HG03469 (cell line): ENCODE data around the gene CAMSAP3.

ENCODE experiments used
- ATAC-seq: cut with Tn5 transposase; IDR thresholded peaks from one replicate; pipeline ENCODE4 v1.9.1; 2021; ENCODE audit warnings: mild to moderate bottlenecking, moderate library complexity, moderate number of reproducible peaks; ENCODE audit not compliant: unreplicated experiment

Gene CAMSAP3, protein sequence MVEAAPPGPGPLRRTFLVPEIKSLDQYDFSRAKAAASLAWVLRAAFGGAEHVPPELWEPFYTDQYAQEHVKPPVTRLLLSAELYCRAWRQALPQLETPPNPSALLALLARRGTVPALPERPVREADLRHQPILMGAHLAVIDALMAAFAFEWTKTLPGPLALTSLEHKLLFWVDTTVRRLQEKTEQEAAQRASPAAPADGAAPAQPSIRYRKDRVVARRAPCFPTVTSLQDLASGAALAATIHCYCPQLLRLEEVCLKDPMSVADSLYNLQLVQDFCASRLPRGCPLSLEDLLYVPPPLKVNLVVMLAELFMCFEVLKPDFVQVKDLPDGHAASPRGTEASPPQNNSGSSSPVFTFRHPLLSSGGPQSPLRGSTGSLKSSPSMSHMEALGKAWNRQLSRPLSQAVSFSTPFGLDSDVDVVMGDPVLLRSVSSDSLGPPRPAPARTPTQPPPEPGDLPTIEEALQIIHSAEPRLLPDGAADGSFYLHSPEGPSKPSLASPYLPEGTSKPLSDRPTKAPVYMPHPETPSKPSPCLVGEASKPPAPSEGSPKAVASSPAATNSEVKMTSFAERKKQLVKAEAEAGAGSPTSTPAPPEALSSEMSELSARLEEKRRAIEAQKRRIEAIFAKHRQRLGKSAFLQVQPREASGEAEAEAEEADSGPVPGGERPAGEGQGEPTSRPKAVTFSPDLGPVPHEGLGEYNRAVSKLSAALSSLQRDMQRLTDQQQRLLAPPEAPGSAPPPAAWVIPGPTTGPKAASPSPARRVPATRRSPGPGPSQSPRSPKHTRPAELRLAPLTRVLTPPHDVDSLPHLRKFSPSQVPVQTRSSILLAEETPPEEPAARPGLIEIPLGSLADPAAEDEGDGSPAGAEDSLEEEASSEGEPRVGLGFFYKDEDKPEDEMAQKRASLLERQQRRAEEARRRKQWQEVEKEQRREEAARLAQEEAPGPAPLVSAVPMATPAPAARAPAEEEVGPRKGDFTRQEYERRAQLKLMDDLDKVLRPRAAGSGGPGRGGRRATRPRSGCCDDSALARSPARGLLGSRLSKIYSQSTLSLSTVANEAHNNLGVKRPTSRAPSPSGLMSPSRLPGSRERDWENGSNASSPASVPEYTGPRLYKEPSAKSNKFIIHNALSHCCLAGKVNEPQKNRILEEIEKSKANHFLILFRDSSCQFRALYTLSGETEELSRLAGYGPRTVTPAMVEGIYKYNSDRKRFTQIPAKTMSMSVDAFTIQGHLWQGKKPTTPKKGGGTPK

DNA sequence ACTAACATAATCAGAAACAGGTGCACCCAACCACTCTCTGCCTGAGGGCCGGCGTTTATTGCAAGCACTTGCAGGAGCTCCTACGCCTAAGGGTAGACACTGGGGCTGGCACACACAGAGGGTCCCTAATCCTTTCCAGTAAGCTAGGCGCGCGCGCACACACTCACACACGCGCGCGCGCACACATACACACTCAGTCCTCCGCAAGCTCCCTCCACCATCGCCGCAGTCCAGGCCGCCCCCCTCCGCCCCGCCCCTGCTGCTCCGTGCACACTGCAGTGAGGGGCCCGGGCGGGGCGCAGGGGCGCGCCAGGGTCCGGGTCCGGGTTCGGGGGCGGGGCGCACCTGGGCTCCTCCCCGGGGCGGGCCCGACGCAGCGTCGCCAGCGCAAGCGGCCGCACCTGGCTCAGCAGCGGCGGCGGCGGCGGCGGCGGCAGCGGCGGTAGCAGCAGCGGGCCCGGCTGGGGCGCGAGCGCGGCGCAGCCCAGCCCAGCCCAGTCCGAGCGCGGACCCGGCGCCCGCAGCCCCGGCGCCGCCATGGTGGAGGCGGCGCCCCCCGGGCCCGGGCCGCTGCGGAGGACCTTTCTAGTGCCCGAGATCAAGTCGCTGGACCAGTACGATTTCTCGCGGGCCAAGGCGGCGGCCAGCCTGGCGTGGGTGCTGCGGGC lies at the start of gene CAMSAP3:
Gene CAMSAP3, plus strand, starts transcription at position 398 of the 668 bp plus-strand sequence. Its CDS starts 140 bp downstream, at position 538.
- no peak for ATAC-seq

DNA sequence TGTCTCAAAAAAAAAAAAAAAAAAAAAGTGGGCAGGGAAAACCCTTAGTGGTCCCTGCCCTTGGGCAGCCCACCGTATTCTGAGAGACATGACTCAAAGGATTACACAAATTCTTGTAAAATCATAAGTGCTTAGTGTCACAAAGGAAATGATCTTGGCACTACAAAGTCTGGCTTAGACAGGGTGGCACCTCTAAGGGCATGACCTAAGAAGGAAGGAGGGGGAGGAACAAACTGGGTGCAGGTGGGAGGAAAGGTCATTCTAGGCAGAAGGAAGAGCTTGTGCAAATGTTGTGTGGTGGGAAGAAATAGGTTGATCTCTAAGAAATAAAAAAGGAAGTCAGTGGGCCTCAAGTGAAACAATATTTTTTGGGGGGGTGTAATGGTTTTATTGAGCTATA lies 49.8 kb upstream of the CAMSAP3 start:
- ATAC-seq: no peak

DNA sequence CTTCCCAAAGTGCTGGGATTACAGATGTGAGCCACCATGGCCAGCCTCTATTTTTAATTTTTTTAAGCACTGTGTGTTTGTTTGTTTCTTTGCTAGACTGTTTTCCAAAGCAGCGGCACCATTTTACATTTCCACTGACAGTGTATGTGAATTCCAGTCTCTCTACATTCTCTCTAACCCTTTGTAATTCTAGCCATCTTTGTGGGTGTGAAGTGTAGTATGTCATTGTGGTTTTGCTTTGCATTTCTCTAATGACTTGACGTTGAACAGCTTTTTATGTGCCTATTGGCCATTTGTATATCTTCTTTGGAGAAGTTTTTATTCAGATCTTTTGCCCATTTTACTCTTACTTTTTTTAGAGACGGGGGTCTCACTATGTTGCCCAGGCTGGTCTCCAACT lies 48.5 kb upstream of the CAMSAP3 start:
- no peak for ATAC-seq

DNA sequence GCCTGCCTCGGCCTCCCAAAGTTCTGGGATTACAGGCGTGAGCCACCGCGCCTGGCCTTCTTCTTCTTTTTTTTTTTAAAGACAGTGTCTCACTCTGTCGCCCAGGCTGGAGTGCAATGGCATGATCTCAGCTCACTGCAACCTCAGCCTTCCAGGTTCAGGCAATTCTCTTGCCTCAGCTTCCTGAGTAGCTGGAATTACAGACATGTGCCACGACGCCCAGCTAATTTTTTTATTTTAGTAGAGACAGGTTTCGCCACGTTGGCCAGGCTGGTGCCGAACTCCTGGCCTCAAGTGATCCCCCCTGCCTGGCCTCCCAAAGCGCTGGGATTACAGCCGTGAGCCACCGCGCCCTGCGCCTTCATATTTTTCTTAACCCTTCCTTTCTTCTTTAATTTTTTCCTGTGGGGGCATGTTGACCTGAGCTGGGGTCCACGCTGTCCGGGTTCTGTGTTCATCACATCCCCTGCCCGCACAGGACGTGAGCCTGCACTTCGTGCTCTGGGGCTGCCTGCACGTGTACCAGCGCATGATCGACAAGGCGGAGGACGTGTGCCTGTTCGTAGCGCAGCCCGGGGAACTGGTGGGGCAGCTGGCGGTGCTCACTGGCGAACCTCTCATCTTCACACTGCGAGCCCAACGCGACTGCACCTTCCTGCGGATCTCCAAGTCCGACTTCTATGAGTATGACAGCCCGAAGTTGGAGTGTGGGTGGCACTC lies 46.1 kb upstream of the CAMSAP3 start:
- no peak for ATAC-seq

DNA sequence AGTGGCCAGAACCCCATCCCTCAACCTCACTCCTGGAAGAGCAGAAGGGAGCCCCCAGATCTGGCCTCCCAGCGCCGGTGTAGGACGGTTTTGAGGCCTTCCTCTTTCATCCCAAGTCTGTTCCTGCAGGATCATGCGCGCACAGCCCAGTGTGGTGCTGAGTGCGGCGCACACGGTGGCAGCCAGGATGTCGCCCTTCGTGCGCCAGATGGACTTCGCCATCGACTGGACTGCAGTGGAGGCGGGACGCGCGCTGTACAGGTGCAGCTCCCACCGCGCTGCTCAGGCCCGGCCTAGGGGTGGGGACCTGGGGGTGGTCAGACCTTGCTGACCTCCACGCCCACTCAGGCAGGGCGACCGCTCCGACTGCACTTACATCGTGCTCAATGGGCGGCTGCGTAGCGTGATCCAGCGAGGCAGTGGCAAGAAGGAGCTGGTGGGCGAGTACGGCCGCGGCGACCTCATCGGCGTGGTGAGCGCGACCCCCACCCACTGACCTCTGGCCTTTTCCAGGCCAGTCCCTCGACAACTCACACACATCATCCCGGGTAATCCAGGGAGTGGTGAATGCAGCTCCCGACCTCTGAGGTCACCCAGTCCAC lies 45.4 kb upstream of the CAMSAP3 start:
- ATAC-seq: no peak

DNA sequence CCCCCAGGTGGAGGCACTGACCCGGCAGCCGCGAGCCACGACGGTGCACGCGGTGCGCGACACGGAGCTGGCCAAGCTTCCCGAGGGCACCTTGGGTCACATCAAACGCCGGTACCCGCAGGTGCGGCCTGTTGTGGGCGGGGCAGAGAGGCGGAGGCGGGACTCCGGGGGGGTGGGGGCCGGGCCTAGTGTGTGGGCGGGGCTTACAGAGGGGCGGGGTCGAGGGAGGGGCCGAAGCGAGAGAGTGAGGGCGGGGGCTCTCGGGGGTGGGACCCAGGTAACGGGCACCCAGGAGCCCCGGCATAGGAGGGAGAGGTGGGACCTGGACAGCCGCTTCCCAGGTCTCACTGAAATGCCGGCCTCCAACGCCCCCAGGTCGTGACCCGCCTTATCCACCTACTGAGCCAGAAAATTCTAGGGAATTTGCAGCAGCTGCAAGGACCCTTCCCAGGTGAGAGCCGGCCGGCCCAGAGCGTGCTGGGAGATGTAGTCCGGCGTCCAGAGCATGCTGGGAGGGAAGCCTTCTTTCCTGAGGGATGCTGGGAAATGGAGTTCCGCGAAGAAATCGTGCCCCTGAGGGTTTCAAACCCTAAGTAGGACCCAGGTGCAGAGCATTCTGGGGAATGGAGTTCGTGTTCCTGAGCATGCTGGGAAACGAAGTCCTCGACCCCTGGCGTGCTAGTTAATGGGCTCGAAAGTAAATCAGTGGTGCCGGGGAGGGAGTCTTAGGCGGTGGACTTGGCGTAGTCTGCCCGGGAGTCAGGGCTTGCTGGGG lies 44.5 kb upstream of the CAMSAP3 start:
- no peak for ATAC-seq

DNA sequence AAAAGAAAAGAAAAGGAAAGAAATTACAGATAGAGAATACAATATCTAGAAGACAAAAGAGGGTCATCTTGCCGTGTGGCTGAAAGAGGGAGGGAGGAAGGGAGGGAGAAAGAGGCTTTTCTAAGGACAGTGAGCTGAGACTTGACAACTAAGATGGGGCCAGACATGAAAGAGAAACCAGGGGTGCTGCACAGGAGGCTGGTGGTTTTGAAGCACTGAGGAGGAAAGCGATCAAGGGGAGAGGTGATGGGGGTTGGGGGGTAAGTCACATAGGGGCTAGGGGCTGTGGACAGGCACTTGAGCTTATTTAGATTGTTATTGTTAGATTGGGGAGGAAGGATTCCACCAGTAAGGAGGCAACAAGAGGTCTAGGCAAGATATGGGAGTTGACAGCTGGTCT lies 42.9 kb upstream of the CAMSAP3 start:
- ATAC-seq: no peak

DNA sequence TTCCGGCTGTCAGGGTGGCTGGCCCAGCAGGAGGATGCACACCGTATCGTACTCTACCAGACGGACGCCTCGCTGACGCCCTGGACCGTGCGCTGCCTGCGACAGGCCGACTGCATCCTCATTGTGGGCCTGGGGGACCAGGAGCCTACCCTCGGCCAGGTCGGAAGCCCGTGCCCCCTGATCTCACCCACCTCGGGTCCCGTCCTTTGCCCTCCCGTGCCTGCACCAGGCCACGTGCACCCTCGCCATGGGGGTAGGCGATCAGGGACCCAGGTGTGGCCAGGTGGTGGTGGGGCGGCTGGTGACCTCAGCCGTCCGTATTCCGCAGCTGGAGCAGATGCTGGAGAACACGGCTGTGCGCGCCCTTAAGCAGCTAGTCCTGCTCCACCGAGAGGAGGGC lies 41.1 kb upstream of the CAMSAP3 start:
- ATAC-seq: no peak

DNA sequence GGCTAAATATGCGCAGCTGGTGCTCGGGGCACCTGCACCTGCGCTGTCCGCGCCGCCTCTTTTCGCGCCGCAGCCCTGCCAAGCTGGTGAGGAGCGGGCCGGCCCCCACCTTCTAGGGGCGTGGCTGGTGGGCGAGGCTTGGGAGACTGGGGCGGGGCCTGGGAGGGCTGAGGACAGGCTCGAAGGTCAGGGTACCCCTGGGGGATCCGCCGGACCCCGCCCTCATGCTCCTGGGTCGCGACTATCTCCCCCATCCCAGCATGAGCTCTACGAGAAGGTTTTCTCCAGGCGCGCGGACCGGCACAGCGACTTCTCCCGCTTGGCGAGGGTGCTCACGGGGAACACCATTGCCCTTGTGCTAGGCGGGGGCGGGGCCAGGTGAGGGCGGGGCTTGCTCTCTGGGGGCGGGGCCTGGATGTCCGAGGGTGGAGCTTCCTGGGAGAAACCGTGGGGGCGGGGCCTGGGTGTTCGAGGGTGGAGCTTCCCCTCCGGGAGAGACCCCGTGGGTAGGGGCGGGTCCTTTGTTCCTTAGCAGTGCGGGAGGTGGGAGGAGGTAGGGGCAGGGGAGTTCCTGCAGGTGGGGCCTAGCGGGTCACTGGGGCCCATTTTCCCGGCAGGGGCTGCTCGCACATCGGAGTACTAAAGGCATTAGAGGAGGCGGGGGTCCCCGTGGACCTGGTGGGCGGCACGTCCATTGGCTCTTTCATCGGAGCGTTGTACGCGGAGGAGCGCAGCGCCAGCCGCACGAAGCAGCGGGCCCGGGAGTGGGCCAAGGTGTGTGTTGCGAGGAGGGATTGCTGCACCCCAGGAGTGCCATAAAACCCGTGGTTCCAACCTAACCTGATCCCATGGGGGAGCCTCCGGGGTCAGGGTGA lies 40.4 kb upstream of the CAMSAP3 start:
- no peak for ATAC-seq

DNA sequence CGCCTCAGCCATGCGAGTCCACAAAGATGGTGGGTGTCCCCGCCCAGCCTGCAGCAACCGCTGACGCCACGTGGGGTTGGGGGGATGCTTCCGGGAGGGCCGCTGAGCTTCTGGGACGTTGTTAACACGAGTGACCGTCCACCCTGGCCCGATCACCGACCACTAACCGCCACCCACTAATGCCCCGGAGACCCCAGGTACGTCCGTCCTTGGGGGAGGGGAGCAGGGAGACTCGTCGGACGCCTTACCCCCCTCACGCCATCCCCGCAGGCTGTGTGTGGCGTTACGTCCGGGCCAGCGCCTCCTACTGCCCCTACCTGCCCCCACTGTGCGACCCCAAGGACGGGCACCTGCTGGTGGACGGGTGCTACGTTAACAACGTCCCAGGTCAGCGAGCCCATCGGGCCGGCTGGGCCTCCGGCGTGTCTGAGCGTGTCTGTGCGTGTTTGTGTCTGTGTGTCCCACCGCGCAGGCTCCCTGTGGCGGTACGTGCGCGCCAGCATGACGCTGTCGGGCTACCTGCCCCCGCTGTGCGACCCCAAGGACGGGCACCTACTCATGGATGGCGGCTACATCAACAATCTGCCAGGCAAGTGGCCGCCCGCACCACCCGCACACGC lies 38.9 kb upstream of the CAMSAP3 start:
- no peak for ATAC-seq

DNA sequence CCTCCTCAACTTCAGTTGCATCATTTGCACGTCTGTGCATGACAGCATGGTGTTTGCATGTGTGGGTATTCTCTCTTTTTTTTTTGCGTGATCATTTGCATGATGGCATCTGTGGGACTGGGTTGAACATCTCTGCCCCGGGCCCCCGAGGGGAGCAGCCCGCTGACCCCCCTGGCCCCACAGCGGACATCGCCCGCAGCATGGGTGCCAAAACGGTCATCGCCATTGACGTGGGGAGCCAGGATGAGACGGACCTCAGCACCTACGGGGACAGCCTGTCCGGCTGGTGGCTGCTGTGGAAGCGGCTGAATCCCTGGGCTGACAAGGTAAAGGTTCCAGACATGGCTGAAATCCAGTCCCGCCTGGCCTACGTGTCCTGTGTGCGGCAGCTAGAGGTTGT lies 37.0 kb upstream of the CAMSAP3 start:
- ATAC-seq: no peak

DNA sequence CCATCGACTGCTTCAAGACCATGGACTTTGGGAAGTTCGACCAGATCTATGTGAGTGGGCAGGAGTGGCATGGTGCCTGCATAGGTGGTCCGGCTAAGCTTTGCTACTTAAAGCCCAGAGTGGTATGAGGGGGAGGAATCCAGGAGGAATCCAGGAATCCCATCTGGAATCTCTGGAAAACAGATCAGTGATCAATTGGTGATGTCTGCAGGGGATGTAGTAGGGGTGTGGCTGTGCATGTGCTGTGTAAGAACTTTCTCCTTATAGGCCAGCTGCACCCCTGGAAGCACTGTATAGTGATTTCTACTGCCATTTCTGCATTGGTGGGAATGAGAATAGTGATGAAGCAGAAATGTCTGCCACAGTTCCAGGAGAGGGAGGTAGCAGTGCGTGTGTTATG lies 36.6 kb upstream of the CAMSAP3 start:
- ATAC-seq: no peak

DNA sequence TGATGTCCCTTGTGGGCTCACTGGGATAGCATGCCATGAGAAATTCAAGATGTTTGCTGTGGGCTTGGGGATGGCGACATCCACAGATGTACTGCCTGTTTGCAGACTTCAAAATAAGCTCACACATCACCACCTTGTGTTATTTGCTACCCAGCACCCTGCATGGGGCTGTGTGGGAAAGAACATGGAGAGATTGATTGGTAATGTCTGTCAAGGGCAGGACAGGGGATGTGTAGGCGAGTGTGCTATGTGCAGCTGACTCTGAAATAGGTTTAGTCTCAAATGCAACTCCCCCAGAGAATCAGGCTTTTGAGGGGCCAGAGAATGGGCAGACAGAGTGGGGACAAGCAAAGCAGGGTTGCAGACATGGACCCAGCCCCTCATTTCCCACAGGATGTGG lies 35.4 kb upstream of the CAMSAP3 start:
- ATAC-seq: no peak

DNA sequence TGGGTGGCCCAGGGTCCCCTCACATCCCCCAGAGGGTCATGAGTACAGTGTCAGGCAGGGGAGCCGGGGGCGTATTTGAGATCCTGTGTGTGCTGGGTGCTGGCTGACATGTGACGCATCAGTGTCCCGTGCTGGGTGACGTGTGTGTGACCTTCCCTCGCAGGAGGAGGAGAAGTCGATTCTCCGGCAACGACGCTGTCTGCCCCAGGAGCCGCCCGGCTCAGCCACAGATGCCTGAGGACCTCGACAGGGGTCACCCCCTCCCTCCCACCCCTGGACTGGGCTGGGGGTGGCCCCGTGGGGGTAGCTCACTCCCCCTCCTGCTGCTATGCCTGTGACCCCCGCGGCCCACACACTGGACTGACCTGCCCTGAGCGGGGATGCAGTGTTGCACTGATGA lies 34.3 kb upstream of the CAMSAP3 start:
- ATAC-seq: no peak

DNA sequence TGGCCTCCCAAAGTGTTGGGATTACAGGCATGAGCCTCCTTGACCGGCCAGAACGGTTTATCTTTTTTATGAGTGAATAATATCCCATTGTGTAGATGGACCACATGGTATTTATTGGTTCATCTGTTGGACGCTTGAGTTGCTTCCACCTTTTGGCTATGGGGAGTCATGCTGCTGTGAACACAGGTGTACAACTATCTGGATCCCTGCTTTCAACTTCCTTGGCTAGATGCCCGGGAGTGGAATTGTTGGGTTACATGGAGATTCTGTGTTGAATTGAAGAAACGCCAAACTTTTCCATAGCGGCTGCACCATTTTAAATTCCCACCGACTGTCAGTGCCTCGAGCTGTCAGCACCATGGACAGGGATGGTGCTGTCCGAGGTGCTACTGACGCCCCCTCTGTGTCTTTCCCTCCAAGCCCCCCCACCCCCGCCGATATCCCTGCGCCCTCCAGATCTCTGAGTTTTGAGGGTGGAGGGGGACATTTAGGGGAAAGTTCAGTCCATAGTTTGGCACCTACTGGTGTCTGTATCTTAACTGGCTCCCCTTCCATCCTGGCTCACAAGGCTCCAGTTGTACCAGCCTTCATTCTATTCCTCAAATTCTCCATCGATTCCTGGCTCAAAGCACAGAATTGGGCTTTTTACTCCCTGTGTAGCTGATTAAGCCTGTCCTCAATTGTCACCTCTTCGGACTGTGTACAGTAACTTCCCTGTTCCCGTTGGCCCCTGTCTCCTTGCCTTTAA lies 32.8 kb upstream of the CAMSAP3 start:
- no peak for ATAC-seq

DNA sequence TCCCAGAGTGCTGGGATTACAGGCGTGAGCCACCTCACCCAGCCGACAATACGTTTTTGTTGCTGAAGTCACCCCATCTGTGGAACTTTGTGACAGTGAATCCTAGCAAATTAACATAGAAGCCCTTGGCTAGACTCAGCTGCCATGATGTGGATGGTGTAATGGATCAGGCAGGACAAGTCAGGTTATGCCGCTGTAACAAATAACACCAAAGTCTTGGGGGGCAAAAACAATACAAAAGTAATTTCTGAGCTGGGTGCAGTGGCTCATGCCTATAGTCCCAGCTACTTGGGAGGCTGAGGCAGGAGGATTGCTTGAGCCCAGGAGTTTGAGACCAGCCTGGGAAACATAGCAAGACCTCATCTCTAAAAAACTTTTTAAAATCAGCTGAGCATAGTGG lies 30.8 kb upstream of the CAMSAP3 start:
- no peak for ATAC-seq

DNA sequence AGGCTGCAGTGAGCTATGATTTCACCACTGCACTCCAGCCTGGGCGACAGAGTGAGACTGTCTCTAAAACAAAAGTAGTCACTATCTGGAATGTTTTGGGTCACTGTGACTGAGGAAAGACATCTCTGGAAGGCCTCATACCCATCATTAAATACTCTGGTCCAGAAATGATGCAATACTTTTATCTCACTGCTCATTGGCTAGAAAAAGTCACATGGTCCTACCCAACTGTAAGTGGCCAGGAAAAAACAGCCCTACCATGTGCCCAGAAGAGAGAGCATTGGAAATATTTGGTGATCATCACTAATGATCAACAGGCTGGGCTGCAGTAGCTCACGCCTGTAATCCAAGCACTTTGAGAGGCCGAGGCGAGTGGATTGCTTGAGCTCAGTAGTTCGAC lies 30.3 kb upstream of the CAMSAP3 start:
- no peak for ATAC-seq
